CD14-positive monocyte (primary cell): ENCODE results near the gene AFF1. TPM values are rescaled to one million over a fixed set of nuclear protein-coding genes. Genes with fewer than 3 reads are reported as not detected.
A peak's percentile ranks its signal among the peaks of the same experiment; 100 is the strongest.

ENCODE experiments used
- DNase-seq, 3 donors: peaks; one replicate each; pipeline ENCODE4 v3.0.0-alpha.2; 2011 to 2022
- H2AFZ ChIP-seq: 2 replicates; pipeline ENCODE4 v1.6.0; 2012; ENCODE audit warnings: mild to moderate bottlenecking, low read depth, low read length, inconsistent platforms; ENCODE audit not compliant: insufficient read depth, poor library complexity, severe bottlenecking
- H3K27ac ChIP-seq, 2 donors: 1 replicate in 1 of 2; 2 replicates in 1 of 2; pipeline ENCODE4 v1.5.1; 2012 to 2013; ENCODE audit warnings: low read length in 2 of 2, control low read depth in 1 of 2, inconsistent platforms in 1 of 2, low read depth in 1 of 2, mild to moderate bottlenecking in 1 of 2
- H3K27me3 ChIP-seq, 2 donors: one replicate each; pipeline versions ENCODE4 v1.6.0 to v1.6.1; 2011 to 2013; ENCODE audit warnings: low read length in 2 of 2; ENCODE audit not compliant: control insufficient read depth in 2 of 2, insufficient read depth in 2 of 2
- H3K36me3 ChIP-seq, 2 donors: replicated peaks in 1 of 2; 1 replicate in 1 of 2; 2 replicates in 1 of 2; pipeline versions ENCODE4 v1.5.1 to v1.6.1; 2012 to 2013; ENCODE audit warnings: low read length in 2 of 2, control low read depth in 1 of 2, inconsistent platforms in 1 of 2, mild to moderate bottlenecking in 1 of 2; ENCODE audit not compliant: insufficient read depth in 2 of 2, control insufficient read depth in 1 of 2
- H3K4me1 ChIP-seq, 2 donors: 1 replicate in 1 of 2; 2 replicates in 1 of 2; pipeline versions ENCODE4 v1.5.1 to v1.6.1; 2012 to 2013; ENCODE audit warnings: low read length in 2 of 2, control low read depth in 1 of 2, inconsistent platforms in 1 of 2, mild to moderate bottlenecking in 1 of 2, moderate library complexity in 1 of 2; ENCODE audit not compliant: insufficient read depth in 2 of 2, control insufficient read depth in 1 of 2
- H3K4me2 ChIP-seq: replicated peaks from 2 replicates; pipeline ENCODE3; 2012; ENCODE audit warnings: low read length, moderate library complexity, mild to moderate bottlenecking; ENCODE audit not compliant: poor library complexity, severe bottlenecking; ENCODE audit errors: extremely low read depth
- H3K4me3 ChIP-seq, 3 experiments: fragments of 200-600 bp in 1 of 3; sonication (generic) in 1 of 3; replicated peaks in 1 of 3; 1 replicate in 2 of 3; 2 replicates in 1 of 3; pipeline ENCODE4 v1.5.1; 2011 to 2013; ENCODE audit warnings: low read length in 3 of 3, mild to moderate bottlenecking in 3 of 3, control low read depth in 2 of 3, low read depth in 2 of 3, inconsistent platforms in 1 of 3, moderate library complexity in 1 of 3
- H3K79me2 ChIP-seq: 2 replicates; pipeline ENCODE4 v1.6.0; 2012; ENCODE audit warnings: mild to moderate bottlenecking, control low read depth, inconsistent platforms, low read length, moderate library complexity; ENCODE audit not compliant: insufficient read depth
- H3K9ac ChIP-seq: 2 replicates; pipeline ENCODE4 v1.6.0; 2017; ENCODE audit warnings: low read length, mild to moderate bottlenecking; ENCODE audit not compliant: insufficient read depth, poor library complexity, severe bottlenecking
- H3K9me3 ChIP-seq, 2 donors: replicated peaks in 1 of 2; 1 replicate in 1 of 2; 2 replicates in 1 of 2; pipeline versions ENCODE4 v1.5.1 to v1.6.1; 2012 to 2013; ENCODE audit warnings: low read length in 2 of 2, control low read depth in 1 of 2; ENCODE audit not compliant: control insufficient read depth in 1 of 2, insufficient read depth in 1 of 2
- H4K20me1 ChIP-seq: 2 replicates; pipeline ENCODE4 v1.6.0; 2012; ENCODE audit warnings: mild to moderate bottlenecking, low read length, control low read depth, moderate library complexity; ENCODE audit not compliant: insufficient read depth
- H3K27ac Mint-ChIP-seq, 7 donors: one replicate each; pipeline ENCODE4 v1.8.0; 2020; ENCODE audit warnings: mild to moderate bottlenecking in 7 of 7, mixed read lengths in 7 of 7, moderate library complexity in 6 of 7, inconsistent platforms in 2 of 7
- H3K27me3 Mint-ChIP-seq, 3 donors: one replicate each; pipeline ENCODE4 v1.8.0; 2021 to 2022; ENCODE audit warnings: low read depth in 3 of 3, mild to moderate bottlenecking in 3 of 3, mixed read lengths in 3 of 3, moderate library complexity in 3 of 3, inconsistent platforms in 1 of 3
- H3K36me3 Mint-ChIP-seq, 2 donors: one replicate each; pipeline ENCODE4 v1.8.0; 2020; ENCODE audit warnings: mixed read lengths in 2 of 2, inconsistent platforms in 1 of 2, mild to moderate bottlenecking in 1 of 2
- H3K4me1 Mint-ChIP-seq: one replicate; pipeline ENCODE4 v1.8.0; 2020; ENCODE audit warnings: mild to moderate bottlenecking, mixed read lengths
- H3K4me3 Mint-ChIP-seq, 2 donors: one replicate each; pipeline ENCODE4 v1.8.0; 2020; ENCODE audit warnings: mild to moderate bottlenecking in 2 of 2, mixed read lengths in 2 of 2, moderate library complexity in 1 of 2
- H3K9me3 Mint-ChIP-seq, 7 donors: one replicate each; pipeline ENCODE4 v1.8.0; 2020 to 2022; ENCODE audit warnings: mixed read lengths in 7 of 7, mild to moderate bottlenecking in 6 of 7, moderate library complexity in 6 of 7, inconsistent platforms in 2 of 7
- WGBS: methylation state at CpG from one replicate; pipeline ENCODE4 v1.1.5; 2013; ENCODE audit warnings: missing lambda C conversion rate; ENCODE audit not compliant: insufficient coverage; 5-methylcytosine and 5-hydroxymethylcytosine counted together
- intact Hi-C, 2 donors: fragments of 100-400 bp; cut with micrococcal nuclease; formaldehyde crosslinking; loops; one replicate each; pipeline versions ENCODE4 v1.15.0 to v1.15.1; 2023
- polyA plus RNA-seq, 3 donors: library from polyadenylated mRNA; depleted of rRNA in 1 of 3; unstranded in 2 of 3; stranded (reverse) in 1 of 3; fragments of 300-500 nt in 2 of 3; fragments of >200 nt in 1 of 3; fragmentation: Illumina TruSeq in 2 of 3; gene quantifications; 1 replicate in 2 of 3; 2 replicates in 1 of 3; pipeline ENCODE4 v1.2.3, GENCODE V29; 2012 to 2021
- TF ChIP-seq, protein P1 (sequence below): fragments of 200-600 bp; IDR thresholded peaks from one replicate; pipeline ENCODE4 v1.8.0; 2022; ENCODE audit warnings: antibody characterized with exemption, mild to moderate bottlenecking

Gene AFF1
- polyA plus RNA-seq, 3 donors: 7.5 to 20.9 (median 16.3) TPM

DNA sequence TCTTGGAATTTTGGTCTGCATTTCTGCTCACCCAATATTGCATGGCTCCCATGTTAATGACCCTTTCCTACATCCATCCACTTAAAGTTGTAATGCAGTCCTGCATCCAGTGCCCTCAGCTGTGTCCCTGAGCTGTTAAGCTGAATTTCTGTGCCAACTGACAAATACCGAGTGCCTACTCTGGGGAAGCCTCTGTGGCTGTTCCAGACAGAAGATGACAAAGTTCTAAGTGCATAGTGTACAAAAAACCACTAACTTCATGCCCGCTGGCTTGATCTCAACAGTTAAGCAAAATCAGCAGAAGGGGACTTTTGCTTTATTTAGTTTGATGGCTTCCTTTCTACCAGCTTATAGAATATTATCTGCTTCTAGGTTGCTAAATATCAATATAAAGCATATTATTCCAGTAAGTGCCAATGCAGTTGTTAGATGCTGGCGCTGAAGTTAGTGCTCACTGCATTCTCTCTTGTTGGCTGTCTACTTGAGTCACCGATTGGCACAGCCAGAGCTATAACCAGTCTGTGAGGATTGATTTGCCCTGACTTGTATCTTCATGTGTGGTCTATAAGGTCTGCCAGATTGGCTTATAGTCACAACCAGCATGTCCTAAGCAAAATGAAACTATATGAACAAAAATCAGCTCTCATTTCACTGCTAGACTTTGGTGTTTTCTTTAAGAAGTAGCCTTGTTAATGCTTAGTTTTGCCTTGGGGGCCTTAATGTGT is 186.7 kb downstream of the AFF1 start:
- Histone ChIP-seq H3K4me1 (no peaks in the 10 kb centered on the region), H3K4me2 (no peak overlapping the region), H3K27ac (peak overlapping the region in 1 of 2 donors; percentile 22), H3K9me3 (no peaks in the 10 kb centered on the region), H4K20me1 (peaks cover 65% of the 10 kb centered on the region), H3K4me3 (no peak overlapping the region), H3K27me3 (no peaks in the 10 kb centered on the region), H3K36me3 (peaks cover 48 to 81% of the 10 kb centered on the region in 2 donors), H3K9ac (no peak overlapping the region), H2AFZ (no peak overlapping the region), H3K79me2 (peaks cover 24% of the 10 kb centered on the region)
- Mint-ChIP-seq H3K4me1 (peaks cover 26% of the 10 kb centered on the region), H3K27me3 (no peaks in the 10 kb centered on the region), H3K4me3 (no peak overlapping the region), H3K27ac (peak overlapping the region in 3 of 7 donors; percentile 71 to 82 (median 77)), H3K36me3 (peaks cover 59 to 69% of the 10 kb centered on the region in 2 donors), H3K9me3 (no peaks in the 10 kb centered on the region)
- TF ChIP-seq, protein P1, sequence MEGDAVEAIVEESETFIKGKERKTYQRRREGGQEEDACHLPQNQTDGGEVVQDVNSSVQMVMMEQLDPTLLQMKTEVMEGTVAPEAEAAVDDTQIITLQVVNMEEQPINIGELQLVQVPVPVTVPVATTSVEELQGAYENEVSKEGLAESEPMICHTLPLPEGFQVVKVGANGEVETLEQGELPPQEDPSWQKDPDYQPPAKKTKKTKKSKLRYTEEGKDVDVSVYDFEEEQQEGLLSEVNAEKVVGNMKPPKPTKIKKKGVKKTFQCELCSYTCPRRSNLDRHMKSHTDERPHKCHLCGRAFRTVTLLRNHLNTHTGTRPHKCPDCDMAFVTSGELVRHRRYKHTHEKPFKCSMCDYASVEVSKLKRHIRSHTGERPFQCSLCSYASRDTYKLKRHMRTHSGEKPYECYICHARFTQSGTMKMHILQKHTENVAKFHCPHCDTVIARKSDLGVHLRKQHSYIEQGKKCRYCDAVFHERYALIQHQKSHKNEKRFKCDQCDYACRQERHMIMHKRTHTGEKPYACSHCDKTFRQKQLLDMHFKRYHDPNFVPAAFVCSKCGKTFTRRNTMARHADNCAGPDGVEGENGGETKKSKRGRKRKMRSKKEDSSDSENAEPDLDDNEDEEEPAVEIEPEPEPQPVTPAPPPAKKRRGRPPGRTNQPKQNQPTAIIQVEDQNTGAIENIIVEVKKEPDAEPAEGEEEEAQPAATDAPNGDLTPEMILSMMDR: no peak
- DNase-seq: no peak
- intact Hi-C loops: no loop called here
- WGBS: 74% methylated on average over 3 of the region's 4 CpGs

DNA sequence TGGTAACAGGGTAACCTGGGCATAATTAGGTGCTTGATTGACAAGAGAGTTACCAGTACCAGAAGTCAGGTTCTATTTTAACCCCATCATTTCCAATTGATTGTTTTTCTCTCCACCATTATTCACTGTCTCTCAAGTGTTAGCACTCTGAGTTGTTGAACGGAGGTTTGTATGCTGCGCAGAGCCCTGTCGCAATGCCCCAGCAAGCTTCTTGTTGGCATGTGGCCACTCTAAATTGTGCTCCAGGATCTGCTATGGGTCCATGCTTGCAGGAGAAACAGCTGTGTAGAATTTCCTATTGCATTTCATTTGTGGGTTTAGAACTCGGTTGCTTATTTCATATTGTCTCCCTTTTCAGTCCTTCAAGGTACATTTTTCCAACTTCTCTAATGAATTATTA is 187.4 kb downstream of the AFF1 start:
- Mint-ChIP-seq H3K36me3 (peaks cover 59 to 69% of the 10 kb centered on the region in 2 donors), H3K4me3 (no peak overlapping the region), H3K9me3 (no peaks in the 10 kb centered on the region), H3K27ac (peak overlapping the region in 1 of 7 donors; percentile 3), H3K4me1 (peaks cover 26% of the 10 kb centered on the region), H3K27me3 (no peaks in the 10 kb centered on the region)
- intact Hi-C loops: no loop called here
- Histone ChIP-seq H3K36me3 (peaks cover 41 to 81% of the 10 kb centered on the region in 2 donors), H2AFZ (no peak overlapping the region), H3K79me2 (peaks cover 24% of the 10 kb centered on the region), H3K9me3 (no peaks in the 10 kb centered on the region), H3K4me2 (no peak overlapping the region), H3K27ac (peak overlapping the region in 1 of 2 donors; percentile 22), H3K4me3 (no peak overlapping the region), H3K9ac (no peak overlapping the region), H3K27me3 (no peaks in the 10 kb centered on the region), H4K20me1 (peaks cover 60% of the 10 kb centered on the region), H3K4me1 (no peaks in the 10 kb centered on the region)
- TF ChIP-seq, protein P1: no peak
- DNase-seq: no peak
- 33% methylated on average over 1 of the region's 4 CpGs for WGBS
